Ammon's horn (tissue), 1 donor: Measurements from ENCODE around the gene KAT14.
"Not testable (repeated sequence)": the region's sequence is repeated elsewhere in the genome, so short reads cannot be mapped to it uniquely, and the experiment has no call there.

ENCODE experiments used
- DNase-seq: peaks from one replicate; pipeline ENCODE4 v3.0.0-alpha.2; 2016; ENCODE audit warnings: low spot score

KAT14 gene

DNA sequence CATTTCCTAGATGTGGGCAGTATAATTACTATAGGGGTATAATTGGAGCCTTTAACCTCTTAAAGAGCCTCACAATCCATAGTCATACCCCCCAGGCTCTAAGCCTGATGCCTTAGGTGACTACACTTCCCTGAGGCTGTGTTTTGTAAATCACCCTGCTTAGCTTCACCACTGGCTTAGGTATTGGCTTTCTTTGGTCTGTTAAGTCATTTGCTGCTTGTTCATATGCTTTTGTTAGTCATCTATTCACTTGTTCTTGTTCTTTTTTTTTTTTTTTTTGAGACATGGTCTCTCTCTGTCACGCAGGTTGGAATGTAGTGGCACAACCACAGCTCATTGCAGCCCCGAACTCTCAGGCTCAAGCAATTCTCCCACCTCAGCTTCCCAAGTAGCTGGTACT lies 26.7 kb downstream of the KAT14 start:
- no peak for DNase-seq

DNA sequence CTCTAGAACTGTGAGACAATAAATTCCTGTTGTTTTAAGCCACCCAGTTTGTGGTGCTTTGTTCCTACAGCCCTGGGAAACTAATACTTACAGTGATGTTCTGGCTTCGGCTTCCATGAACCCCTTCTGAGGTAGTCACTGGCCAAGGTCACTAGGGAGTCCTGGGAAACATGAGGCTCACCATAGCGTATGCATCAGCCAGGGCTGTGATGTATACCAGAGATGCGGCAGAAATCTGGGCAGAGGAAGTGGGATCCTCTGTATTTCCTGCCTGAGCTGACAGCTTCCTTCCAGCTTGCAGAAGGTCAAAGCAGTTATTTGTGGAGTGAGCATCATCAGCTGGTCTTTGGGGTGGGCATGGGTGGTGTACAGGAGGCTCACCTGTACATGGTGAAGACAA lies 27.9 kb downstream of the KAT14 start:
- no peak for DNase-seq

DNA sequence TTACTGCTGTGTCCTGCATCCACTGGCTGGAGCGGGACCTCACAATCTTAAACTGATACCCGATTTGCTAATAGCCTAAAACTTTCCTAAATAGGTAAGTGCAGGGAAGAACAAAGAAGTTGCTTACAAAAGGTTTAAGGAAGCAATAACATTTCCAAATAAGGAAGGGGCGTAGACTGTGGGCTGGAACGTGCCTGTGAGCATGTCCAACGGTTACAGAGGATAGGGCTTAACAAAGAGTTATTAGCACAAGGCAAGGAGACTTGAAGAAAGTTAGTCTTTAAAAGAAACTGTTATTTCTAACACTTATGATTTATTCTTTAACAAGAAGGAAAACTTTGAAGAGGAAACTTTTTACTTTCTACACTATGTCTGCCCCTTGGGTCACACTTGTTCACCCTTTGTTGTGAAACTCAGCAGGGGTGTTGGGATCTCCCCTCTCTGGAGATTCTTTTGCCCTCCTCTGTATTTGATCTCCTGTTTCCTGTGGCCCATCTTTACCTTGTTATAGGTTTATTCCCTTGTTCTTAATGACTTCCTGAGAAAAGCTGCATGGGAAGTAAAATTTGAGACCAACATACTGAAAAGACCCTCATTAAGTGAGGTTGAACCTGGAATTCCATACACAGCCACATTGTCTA lies 28.7 kb downstream of the KAT14 start:
- no peak for DNase-seq

DNA sequence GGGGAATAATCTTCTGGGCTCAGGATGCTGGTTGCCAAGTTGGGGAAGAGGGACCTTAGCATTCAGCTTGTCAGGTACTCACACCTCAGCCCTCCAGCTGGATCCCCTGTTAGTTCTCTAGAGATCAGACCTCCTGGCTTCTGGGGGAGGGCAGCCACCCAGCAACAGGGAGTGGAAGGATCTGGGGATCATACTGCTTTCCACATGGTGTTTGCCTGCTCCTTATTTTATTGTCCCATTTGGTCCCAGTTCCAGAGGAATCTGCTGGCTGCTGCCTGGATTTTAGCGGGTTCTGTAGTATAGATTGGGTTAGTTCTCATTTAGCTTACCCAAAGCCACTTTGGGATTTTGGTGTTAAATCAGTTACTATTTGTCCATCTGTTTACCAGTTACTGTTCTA lies 29.3 kb downstream of the KAT14 start:
- DNase-seq = no peak

- no peak for DNase-seq
Measured at GRCh38 chr20:18172379-18172778, 34.7 kb downstream of the KAT14 start.

DNA sequence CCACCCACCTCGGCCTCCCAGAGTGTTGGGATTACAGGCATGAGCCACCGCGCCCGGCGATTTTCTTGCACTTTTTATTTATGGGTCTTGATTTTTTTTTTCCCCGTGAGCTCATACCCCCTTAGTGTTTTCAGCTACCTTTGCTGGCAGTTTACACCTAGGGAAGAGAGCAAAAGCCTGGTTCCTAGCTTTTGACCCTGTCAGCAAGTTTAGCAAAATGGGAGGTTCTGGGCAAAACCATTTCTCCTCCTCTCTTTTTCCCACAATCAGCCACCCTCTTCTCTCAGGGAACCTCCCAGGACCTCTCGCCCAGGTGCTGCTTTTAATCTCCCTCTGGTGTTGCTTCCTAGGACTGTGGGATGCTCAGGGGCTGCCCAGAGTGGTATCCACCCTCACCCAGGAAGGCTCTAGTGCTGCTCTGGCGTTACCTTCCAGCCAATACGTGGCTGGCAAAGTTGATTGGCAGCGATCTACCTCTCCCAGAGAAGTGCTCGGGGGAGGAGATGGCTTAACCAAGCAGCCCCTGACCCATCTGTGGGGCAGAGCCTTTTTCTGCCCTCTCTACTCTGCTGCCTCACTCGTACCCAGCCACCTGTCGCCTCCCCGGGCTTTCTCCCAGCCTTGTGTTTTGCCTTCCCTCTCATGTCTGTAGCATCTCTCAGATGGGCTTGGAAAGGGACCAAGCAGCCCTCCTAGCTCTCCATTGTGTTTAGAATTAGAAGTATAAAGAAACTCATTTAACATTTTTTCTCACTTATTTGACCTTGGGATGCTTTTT lies 37.4 kb downstream of the KAT14 start:
- no peak for DNase-seq

DNA sequence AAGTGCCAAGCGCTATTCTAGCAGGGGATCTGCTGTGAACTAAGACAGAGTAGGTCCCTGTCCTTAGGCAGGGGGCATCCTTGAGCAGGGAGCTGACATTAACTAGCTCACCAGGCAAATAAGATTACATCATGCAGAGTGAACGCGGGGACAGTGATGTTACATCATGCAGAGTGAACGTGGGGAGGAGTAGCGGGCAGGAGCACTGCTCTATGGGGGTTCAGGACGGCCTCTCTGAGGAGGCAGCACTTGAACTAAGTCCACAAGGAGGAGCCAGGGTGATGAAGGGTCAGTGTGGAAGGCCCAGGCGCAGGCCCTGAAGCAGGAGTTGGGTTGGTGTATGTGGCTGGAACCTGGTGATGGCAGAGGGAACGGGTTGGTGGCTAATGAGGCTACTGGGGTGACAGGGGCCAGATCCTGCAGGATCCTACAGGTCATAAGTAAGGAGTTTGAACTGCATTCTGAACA lies 38.7 kb downstream of the KAT14 start:
- no peak for DNase-seq

DNA sequence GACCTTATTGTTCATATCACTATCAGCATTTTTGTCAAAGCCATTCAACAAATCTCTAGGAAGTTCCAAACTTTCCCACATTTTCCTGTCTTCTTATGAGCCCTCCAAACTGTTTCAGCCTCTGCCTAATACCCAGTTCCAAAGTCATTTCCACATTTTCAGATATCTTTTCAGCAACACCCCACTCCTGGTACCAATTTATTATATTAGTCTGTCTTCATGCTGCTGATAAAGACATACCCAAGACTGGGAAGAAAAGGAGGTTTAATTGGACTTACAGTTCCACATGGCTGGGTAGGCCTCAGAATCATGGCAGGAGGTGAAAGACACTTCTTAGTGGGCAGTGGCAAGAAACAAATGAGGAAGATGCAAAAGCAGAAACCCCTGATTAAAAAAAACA lies 42.7 kb downstream of the KAT14 start:
- DNase-seq = not testable (repeated sequence)

GRCh38 chr20:18180815-18181214 lies 43.2 kb downstream of the KAT14 start:
- DNase-seq = no peak

- no peak for DNase-seq
Measured at GRCh38 chr20:18187020-18187419, 49.4 kb downstream of the KAT14 start.

GRCh38 chr20:18188434-18188833 lies 50.8 kb downstream of the KAT14 start:
- peak; percentile 17 for DNase-seq

GRCh38 chr20:18190338-18191233 lies 52.9 kb downstream of the KAT14 start:
- DNase-seq = no peak

DNA sequence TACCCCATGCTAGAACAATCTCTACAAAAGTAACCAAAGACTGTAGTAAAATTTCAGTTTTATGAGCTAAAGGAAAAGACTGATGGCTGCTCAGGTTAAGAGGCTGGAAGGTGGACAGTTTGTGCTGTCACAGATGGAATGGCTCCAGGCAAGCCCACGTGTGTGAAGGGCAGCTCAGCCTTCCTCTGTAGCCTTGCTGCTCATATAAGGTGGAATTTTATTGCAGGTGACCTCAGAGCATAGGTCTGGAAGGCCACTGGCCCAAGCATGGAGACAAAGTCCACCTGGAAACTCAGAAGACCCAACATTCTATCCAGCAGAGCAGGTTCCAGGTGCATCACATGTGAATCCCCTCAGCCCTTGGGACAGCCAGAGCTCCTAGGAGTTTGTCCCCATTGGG lies 53.6 kb downstream of the KAT14 start:
- DNase-seq = no peak

DNA sequence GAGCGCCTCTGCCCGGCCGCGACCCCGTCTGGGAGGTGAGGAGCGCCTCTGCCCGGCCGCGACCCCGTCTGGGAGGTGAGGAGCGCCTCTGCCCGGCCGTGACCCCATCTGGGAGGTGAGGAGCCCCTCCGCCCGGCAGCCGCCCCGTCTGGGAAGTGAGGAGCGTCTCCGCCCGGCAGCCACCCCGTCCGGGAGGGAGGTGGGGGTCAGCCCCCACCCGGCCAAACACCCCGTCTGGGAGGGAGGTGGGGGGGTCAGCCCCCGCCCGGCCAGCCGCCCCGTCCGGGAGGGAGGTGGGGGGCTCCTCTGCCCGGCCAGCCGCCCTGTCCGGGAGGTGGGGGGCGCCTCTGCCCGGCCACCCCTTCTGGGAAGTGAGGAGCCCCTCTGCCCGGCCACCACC lies 56.8 kb downstream of the KAT14 start:
- DNase-seq = not testable (repeated sequence)

GRCh38 chr20:18195931-18196330 lies 58.3 kb downstream of the KAT14 start:
- no peak for DNase-seq

GRCh38 chr20:18197382-18198070 lies 59.9 kb downstream of the KAT14 start:
- DNase-seq = no peak

DNA sequence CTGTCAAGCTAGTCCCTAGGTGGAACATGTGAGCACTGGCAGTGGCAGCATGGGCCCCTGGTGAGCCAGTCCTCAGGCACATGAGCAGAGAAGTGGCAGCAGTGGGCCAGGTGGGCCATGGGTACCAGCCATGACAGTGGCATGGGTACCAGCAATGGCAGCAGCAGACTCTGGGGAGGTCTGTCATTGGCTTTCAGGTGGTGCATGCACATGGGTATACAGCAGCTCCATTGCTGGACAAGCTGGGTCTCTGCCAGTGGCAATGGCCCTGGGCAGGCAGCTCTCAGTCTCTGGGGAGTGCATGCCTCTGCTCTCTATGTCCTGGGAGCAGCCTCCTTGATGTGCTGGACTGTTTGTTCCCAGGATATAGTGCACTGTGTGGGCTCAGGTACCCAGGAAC lies 65.3 kb downstream of the KAT14 start:
- no peak for DNase-seq

DNA sequence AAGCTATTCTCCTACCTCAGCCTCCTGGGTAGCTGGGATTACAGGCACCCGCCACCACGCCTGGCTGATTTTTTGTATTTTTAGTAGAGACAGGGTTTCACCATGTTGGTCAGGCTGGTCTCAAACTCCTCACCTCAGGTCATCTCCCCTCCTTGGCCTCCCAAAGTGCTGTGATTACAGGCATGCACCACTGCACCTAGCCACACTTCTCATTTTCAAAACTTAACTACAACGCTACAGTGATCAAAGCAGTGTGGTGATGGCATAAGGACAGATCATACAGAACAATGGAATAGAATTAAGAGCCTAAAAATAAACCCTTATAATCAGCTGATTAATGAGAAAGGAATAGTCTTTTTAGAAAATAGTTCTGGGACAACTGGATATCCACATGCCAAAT lies 66.0 kb downstream of the KAT14 start:
- not testable (repeated sequence) for DNase-seq

DNA sequence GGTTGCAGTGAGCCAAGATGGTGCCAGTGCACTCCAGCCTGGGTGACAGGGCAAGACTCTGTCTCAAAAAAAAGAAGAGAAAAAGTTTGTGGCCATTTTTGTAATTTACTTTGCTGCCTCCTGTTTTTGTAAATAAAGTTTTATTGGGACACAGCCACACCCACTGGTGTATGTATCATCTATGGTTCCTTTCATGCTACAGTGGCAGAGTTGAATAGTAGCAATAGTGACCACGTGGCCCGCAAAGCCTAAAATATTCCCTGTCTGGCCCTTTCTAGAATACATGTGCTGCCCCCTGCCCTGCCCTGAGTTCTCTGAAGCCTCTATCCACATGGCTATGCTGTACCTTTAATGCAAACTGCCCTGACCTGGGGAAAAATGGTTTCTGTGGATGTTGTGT lies 75.3 kb downstream of the KAT14 start:
- DNase-seq = no peak

DNA sequence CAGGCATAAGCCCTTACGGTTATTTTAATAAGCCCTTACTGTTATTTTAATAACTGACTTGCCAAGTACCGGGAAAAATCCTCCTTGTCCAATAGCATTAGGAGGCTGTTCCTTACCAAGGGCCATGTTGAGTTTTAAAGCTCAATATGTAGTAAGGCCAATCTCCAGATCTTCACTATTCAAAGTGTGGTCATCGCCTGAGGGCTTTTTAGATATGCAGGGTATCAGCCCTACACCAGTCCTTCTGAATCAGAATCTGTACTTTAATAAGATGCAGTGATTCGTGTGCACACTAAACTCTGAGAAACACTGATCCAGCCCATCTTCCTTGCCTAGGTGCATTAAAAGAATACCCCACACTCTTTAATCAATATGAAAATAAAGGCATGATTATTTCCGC lies 77.9 kb downstream of the KAT14 start:
- DNase-seq = no peak

GRCh38 chr20:18218280-18218679 lies 80.6 kb downstream of the KAT14 start:
- DNase-seq = no peak

DNA sequence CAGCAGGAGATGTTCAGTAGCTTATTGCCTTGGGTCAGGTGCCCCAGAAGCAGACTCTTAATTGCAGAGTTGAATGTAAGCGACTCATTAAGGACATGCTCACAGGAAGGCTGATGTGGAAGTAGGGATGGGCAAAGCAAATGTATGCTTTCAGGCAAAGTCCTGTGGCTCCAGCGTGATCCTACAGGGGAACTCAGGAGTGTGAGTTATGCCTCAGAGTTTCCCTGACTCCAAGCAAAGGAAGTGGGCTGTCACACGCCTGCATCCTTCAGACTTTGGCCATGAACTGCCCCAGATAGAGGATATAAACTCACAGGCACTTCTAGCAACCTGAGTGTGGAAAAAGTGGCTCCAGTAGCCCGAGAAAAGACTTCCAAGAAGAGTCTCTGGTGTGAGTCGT lies 85.7 kb downstream of the KAT14 start:
- no peak for DNase-seq
